GM06990 (cell line): ENCODE results near the gene CHST12.
"Not testable (repeated sequence)": the region's sequence is repeated elsewhere in the genome, so short reads cannot be mapped to it uniquely, and the experiment has no call there.

Source experiments
- DNase-seq: peaks from one replicate; pipeline ENCODE4 v3.0.0-alpha.2; 2011; ENCODE audit not compliant: insufficient read length; ENCODE audit errors: extremely low read depth
- H3K27me3 ChIP-seq: replicated peaks from 2 replicates; pipeline ENCODE4 v1.6.0; 2011; ENCODE audit warnings: low read length; ENCODE audit not compliant: control insufficient read depth, insufficient read depth
- H3K36me3 ChIP-seq: 2 replicates; pipeline ENCODE4 v1.5.1; 2011; ENCODE audit warnings: low read length; ENCODE audit not compliant: control insufficient read depth, insufficient read depth
- H3K4me3 ChIP-seq: replicated peaks from 2 replicates; pipeline ENCODE4 v1.5.1; 2011; ENCODE audit warnings: low read depth, mild to moderate bottlenecking, control low read depth, low read length
- TF ChIP-seq, protein P1 (sequence below): IDR thresholded peaks from 2 replicates; pipeline ENCODE4 v1.5.1; 2011; ENCODE audit warnings: low read length, control low read depth, mild to moderate bottlenecking, inconsistent platforms; ENCODE audit not compliant: insufficient read depth, poor library complexity, severe bottlenecking

The CHST12 gene

DNA sequence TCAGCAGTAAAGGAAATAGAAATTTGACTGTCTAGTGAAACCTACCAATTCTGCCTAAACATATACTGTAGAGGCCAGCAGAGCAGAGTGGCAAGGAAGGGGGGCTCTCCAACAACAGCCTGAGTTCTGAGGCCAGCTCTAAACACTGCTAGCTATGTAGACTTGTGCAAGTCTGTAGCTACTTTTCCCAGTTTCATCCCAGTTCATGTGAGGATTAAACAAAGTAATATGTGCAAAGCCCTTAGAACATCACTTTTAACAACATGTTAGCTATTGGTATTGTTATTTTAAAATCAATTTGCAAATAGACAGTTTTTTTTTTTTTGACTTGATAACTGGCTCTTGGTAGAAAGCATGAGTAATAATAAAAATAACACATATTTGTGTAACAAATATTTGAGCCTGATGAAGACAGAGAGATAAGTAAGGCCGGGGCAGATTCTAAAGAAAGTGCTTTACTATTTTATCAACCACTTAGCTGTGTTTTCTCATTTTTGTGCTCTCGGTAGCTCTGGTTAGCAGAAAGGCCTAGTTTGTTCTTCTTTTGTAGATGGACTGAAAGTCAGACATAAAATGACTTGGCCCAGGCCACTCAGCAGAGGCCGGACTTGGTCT is 9.3 kb downstream of the CHST12 start:
- no peak overlapping the region for H3K4me3 ChIP-seq
- H3K27me3 ChIP-seq = no peaks in the 10 kb centered on the region
- H3K36me3 ChIP-seq = no peaks in the 10 kb centered on the region; the same call in 1 of the 2 replicates
- DNase-seq = no peak
- TF ChIP-seq, protein P1, sequence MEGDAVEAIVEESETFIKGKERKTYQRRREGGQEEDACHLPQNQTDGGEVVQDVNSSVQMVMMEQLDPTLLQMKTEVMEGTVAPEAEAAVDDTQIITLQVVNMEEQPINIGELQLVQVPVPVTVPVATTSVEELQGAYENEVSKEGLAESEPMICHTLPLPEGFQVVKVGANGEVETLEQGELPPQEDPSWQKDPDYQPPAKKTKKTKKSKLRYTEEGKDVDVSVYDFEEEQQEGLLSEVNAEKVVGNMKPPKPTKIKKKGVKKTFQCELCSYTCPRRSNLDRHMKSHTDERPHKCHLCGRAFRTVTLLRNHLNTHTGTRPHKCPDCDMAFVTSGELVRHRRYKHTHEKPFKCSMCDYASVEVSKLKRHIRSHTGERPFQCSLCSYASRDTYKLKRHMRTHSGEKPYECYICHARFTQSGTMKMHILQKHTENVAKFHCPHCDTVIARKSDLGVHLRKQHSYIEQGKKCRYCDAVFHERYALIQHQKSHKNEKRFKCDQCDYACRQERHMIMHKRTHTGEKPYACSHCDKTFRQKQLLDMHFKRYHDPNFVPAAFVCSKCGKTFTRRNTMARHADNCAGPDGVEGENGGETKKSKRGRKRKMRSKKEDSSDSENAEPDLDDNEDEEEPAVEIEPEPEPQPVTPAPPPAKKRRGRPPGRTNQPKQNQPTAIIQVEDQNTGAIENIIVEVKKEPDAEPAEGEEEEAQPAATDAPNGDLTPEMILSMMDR = no peak

DNA sequence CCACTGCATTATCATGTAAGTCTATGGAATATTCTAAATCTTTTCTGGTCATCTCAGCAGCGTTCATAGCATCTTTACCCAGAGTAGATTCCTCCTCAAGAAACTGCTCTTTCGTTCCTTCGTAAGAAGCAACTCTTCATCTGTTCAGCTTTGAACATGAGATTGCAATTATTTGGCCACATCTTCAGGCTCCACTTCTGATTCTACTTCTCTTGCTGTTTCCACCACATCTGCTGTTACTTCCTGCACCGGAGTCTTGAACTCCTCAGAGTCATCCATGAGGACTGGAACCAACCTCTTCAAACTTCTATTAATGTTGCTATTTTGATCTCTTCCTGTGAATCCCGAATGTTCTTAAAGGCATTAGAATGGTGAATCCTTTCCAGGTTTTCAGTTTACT is 12.7 kb downstream of the CHST12 start:
- no peak overlapping the region for H3K4me3 ChIP-seq
- H3K36me3 ChIP-seq = no peaks in the 10 kb centered on the region; the same call in none of the 2 replicates
- DNase-seq = no peak
- no peaks in the 10 kb centered on the region for H3K27me3 ChIP-seq
- TF ChIP-seq, protein P1 = no peak

DNA sequence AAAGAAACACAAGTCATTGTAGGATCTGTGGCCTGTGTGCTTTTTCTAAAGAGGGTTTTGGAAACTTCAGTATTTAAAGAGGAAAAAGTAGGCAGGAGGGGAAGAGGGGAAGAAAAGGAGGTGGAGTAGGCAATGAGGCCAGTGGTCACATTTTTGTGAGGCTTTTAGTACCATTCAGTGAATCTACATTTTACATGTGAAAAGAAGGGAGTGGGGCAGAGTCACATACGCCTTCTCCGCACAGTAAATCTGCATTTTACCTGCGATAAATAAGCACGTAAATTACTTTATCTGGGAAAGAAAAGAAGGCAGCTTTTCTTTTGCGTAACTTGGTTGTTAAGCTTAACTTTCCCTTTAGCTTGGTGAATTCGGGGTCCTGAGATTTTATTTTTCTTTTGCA is 13.2 kb downstream of the CHST12 start:
- no peaks in the 10 kb centered on the region; the same call in none of the 2 replicates for H3K36me3 ChIP-seq
- TF ChIP-seq, protein P1 = no peak
- no peak overlapping the region for H3K4me3 ChIP-seq
- no peak for DNase-seq
- no peaks in the 10 kb centered on the region for H3K27me3 ChIP-seq

DNA sequence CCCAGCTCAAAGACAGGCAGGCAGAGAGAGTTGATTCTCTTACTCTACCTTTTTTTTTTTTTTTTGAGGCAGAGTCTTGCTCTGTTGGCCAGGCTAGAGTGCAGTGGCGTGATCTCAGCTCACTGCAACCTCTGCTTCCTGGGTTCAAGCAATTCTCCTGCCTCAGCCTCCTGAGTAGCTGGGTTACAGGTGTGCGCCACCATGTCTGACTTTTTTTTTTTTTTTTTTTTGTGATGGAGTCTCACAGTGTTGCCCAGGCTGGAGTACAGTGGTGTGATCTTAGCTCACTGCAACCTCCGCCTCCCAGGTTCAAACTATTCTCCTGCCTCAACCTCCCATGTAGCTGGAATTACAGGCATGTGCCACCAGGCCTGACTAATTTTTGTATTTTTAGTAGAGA is 13.8 kb downstream of the CHST12 start:
- H3K36me3 ChIP-seq, H3K27me3 ChIP-seq, H3K4me3 ChIP-seq, DNase-seq: not testable (repeated sequence)

DNA sequence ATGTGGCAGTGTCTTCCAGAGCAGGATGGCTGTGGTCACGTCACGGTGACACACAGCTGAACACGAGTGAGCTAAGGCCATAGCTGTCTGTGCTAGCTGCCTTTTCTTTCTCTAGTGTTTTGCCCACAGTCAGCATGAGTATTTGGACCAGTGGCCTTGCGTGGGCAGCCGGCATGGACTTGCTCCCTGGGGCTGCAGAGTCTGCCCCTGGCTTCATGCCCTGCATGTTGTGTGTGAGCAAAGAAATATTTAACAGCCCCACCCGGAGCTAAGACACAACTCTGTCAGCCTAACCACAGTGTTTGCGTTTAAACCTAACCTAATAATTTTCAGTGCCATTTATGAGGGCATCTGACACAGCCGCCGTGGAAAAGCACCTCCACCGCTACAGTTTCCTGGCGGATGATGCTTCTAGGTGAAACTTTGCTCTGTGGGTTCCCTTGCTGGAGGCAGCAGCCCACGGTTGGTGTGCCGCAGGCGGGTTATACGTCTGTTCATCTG is 14.6 kb downstream of the CHST12 start:
- Histone ChIP-seq H3K36me3 (no peaks in the 10 kb centered on the region; the same call in none of the 2 replicates), H3K4me3 (no peak overlapping the region), H3K27me3 (no peaks in the 10 kb centered on the region)
- no peak for DNase-seq
- TF ChIP-seq, protein P1 = no peak

DNA sequence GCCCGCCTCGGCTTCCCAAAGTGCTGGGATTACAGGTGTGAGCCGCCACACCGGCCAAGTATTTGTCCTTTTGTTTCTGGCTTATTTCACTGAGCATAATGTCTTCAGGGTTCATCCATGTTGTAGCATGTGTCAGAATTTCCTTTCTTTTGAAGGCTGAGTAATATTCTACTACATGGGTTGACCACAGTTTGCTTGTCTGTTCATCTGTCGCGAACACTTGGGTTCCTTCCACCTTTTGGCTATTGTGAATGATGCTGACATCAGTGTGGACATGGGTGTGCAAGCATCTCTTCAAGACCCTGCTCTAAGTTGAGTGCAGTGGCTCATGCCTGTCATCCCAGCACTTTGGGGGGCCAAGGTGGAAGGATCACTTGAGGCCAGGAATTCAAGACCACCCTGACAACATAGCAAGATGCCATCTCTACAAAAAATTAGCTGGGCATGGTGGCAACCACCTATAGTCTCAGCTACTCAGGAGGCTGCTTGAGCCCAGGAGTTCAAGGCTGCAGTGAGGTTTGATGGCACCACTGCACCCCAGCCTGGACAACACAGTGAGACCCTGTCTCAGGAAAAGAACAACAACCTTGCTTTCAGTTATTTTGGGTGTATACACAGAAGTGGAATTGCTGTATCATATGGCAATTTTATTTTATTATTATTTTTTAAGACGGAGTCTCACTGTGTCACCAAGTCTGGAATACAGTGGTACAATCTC is 17.0 kb downstream of the CHST12 start:
- TF ChIP-seq, protein P1 = no peak
- H3K27me3 ChIP-seq = no peaks in the 10 kb centered on the region
- H3K36me3 ChIP-seq = no peaks in the 10 kb centered on the region; the same call in none of the 2 replicates
- H3K4me3 ChIP-seq = no peak overlapping the region
- DNase-seq = no peak
